Neural cell (in vitro differentiated cells): ENCODE results near the gene DENND5B. TPM values are rescaled to one million over a fixed set of nuclear protein-coding genes. Genes with fewer than 3 reads are reported as not detected.

Experiments used
- H2AFZ ChIP-seq: fragments of 200-600, 300-800 bp; sonication (generic), shearing (Covaris generic); 2 replicates; pipeline ENCODE4 v1.6.0; 2014; ENCODE audit warnings: low read depth, mild to moderate bottlenecking, antibody characterized with exemption, low read length, moderate library complexity
- H3F3A ChIP-seq: fragments of 200-600 bp; shearing (Covaris generic); 2 replicates; pipeline ENCODE4 v1.6.1; 2016; ENCODE audit warnings: mild to moderate bottlenecking, moderate library complexity, mixed read lengths, antibody characterized with exemption, low read length; ENCODE audit not compliant: insufficient read depth, poor library complexity, severe bottlenecking
- H3K27ac ChIP-seq: fragments of 200-600, 300-800 bp; sonication (generic), shearing (Covaris generic); 2 replicates; pipeline ENCODE4 v1.5.1; 2014; ENCODE audit warnings: mild to moderate bottlenecking, low read length, moderate library complexity
- H3K27me3 ChIP-seq: fragments of 300-800, 200-600 bp; sonication (generic), shearing (Covaris generic); 2 replicates; pipeline ENCODE4 v1.6.0; 2014; ENCODE audit warnings: mild to moderate bottlenecking, low read depth, low read length, moderate library complexity; ENCODE audit not compliant: insufficient read depth
- H3K36me3 ChIP-seq: fragments of 300-800, 200-600 bp; sonication (generic), shearing (Covaris generic); 2 replicates; pipeline ENCODE4 v1.5.1; 2014; ENCODE audit warnings: mild to moderate bottlenecking, antibody characterized with exemption, low read length, moderate library complexity; ENCODE audit not compliant: insufficient read depth
- H3K4me2 ChIP-seq: fragments of 300-800, 200-600 bp; sonication (generic), shearing (Covaris generic); 2 replicates; pipeline ENCODE4 v1.6.0; 2014; ENCODE audit warnings: mild to moderate bottlenecking, low read length
- H3K4me3 ChIP-seq: fragments of 300-800, 200-600 bp; sonication (generic), shearing (Covaris generic); 2 replicates; pipeline ENCODE4 v1.5.1; 2014; ENCODE audit warnings: mild to moderate bottlenecking, low read length, moderate library complexity
- H3K79me2 ChIP-seq: fragments of 200-600 bp; shearing (Covaris generic); replicated peaks from 2 replicates; pipeline ENCODE4 v1.6.0; 2014; ENCODE audit warnings: mild to moderate bottlenecking, low read length, moderate library complexity; ENCODE audit not compliant: insufficient read depth
- H3K9ac ChIP-seq: fragments of 300-800, 200-600 bp; sonication (generic), shearing (Covaris generic); 2 replicates; pipeline ENCODE4 v1.6.1; 2016; ENCODE audit warnings: mild to moderate bottlenecking, low read length, mixed read lengths
- H3K9me2 ChIP-seq: fragments of 200-600 bp; shearing (Covaris generic); 2 replicates; pipeline ENCODE4 v1.6.1; 2016; ENCODE audit warnings: mild to moderate bottlenecking, low read length, mixed read lengths; ENCODE audit not compliant: insufficient read depth
- H3K9me3 ChIP-seq: fragments of 200-600, 300-800 bp; sonication (generic), shearing (Covaris generic); 2 replicates; pipeline ENCODE4 v1.6.1; 2016; ENCODE audit warnings: mild to moderate bottlenecking, mixed run types, low read length, moderate library complexity, mixed read lengths
- H4K20me1 ChIP-seq: fragments of 200-600 bp; shearing (Covaris generic); 2 replicates; pipeline ENCODE4 v1.6.1; 2016; ENCODE audit warnings: mild to moderate bottlenecking, mixed run types; ENCODE audit not compliant: insufficient read depth
- CTCF ChIP-seq: fragments of 450-650 bp; IDR thresholded peaks from 2 replicates; pipeline ENCODE4 v1.5.1; 2014; ENCODE audit warnings: antibody characterized with exemption, mild to moderate bottlenecking, moderate library complexity; ENCODE audit not compliant: poor library complexity, severe bottlenecking
- EP300 ChIP-seq: fragments of 450-650 bp; conservative IDR thresholded peaks from 2 replicates; pipeline ENCODE4 v1.6.1; 2014; ENCODE audit warnings: antibody characterized with exemption, mild to moderate bottlenecking, moderate library complexity; ENCODE audit not compliant: poor library complexity, severe bottlenecking
- EZH2 ChIP-seq: fragments of 200-600, 300-800 bp; shearing (Covaris generic), sonication (generic); IDR thresholded peaks from 2 replicates; pipeline ENCODE4 v1.6.1; 2014; ENCODE audit warnings: antibody characterized with exemption, low read length, borderline replicate concordance, mild to moderate bottlenecking; ENCODE audit not compliant: insufficient read depth, poor library complexity, severe bottlenecking
- MXI1 ChIP-seq: fragments of 450-650 bp; conservative IDR thresholded peaks from 2 replicates; pipeline ENCODE4 v1.6.1; 2014; ENCODE audit warnings: antibody characterized with exemption, mild to moderate bottlenecking; ENCODE audit not compliant: poor library complexity, severe bottlenecking
- POLR2AphosphoS5 ChIP-seq: IDR thresholded peaks from 2 replicates; pipeline ENCODE4 v1.6.1; 2012
- RAD21 ChIP-seq: fragments of 450-650 bp; conservative IDR thresholded peaks from 2 replicates; pipeline ENCODE4 v1.6.1; 2014; ENCODE audit warnings: antibody characterized with exemption, mild to moderate bottlenecking, moderate library complexity
- REST ChIP-seq: IDR thresholded peaks from 2 replicates; pipeline ENCODE4 v1.6.1; 2012; ENCODE audit warnings: borderline replicate concordance
- SMC3 ChIP-seq: fragments of 450-650 bp; conservative IDR thresholded peaks from 2 replicates; pipeline ENCODE4 v1.6.1; 2014; ENCODE audit warnings: antibody characterized with exemption, mild to moderate bottlenecking, moderate library complexity; ENCODE audit not compliant: poor library complexity
- TAF1 ChIP-seq: IDR thresholded peaks from 2 replicates; pipeline ENCODE4 v1.6.1; 2012; ENCODE audit warnings: low read depth
- polyA plus RNA-seq: library from polyadenylated mRNA; depleted of rRNA; stranded (reverse); fragments of >200 nt; gene quantifications from 2 replicates; pipeline ENCODE4 v1.2.3, GENCODE V29; 2014

DENND5B gene
- polyA plus RNA-seq, 1 donor from 2014 or later: 23.8 TPM

- Histone ChIP-seq H3K27ac (peak overlapping the region; percentile 1), H3K79me2 (no peaks in the 10 kb centered on the region), H3K27me3 (no peaks in the 10 kb centered on the region), H2AFZ (peak overlapping the region; percentile 17), H3K9me3 (no peaks in the 10 kb centered on the region), H4K20me1 (no peaks in the 10 kb centered on the region), H3K9me2 (no peaks in the 10 kb centered on the region), H3K4me3 (peak overlapping the region; percentile 33), H3K4me2 (no peak overlapping the region), H3K9ac (peak overlapping the region; percentile 13), H3F3A (no peaks in the 10 kb centered on the region), H3K36me3 (no peaks in the 10 kb centered on the region)
- TF ChIP-seq EZH2 (no peak), POLR2AphosphoS5 (no peak), MXI1 (no peak), SMC3 (no peak), TAF1 (no peak), EP300 (no peak), CTCF (no peak), RAD21 (no peak), REST (no peak)
Measured at GRCh38 chr12:31353750-31354708, 236.9 kb downstream of the DENND5B start.

GRCh38 chr12:31346267-31346666 is 244.7 kb downstream of the DENND5B start:
- Histone ChIP-seq H3K9ac (no peak overlapping the region), H3K79me2 (no peaks in the 10 kb centered on the region), H4K20me1 (no peaks in the 10 kb centered on the region), H2AFZ (no peak overlapping the region), H3F3A (no peaks in the 10 kb centered on the region), H3K4me2 (no peak overlapping the region), H3K9me3 (no peaks in the 10 kb centered on the region), H3K4me3 (no peak overlapping the region), H3K36me3 (no peaks in the 10 kb centered on the region), H3K27me3 (no peaks in the 10 kb centered on the region), H3K9me2 (no peaks in the 10 kb centered on the region), H3K27ac (no peak overlapping the region)
- TF ChIP-seq TAF1 (no peak), SMC3 (no peak), EZH2 (no peak), EP300 (no peak), CTCF (no peak), MXI1 (no peak), POLR2AphosphoS5 (no peak), RAD21 (no peak), REST (no peak)
